GM19351 (cell line): ENCODE measurements around the gene FUT8.
A peak's percentile ranks its signal among the peaks of the same experiment; 100 is the strongest.
"Not testable (repeated sequence)": the region's sequence is repeated elsewhere in the genome, so short reads cannot be mapped to it uniquely, and the experiment has no call there.

ENCODE experiments used
- ATAC-seq: cut with Tn5 transposase; IDR thresholded peaks from one replicate; pipeline ENCODE4 v1.9.1; 2021; ENCODE audit warnings: mild to moderate bottlenecking, moderate library complexity; ENCODE audit not compliant: unreplicated experiment

The FUT8 gene

GRCh38 chr14:65415613-65416012, 3.1 kb downstream of the FUT8 start:
- ATAC-seq = no peak

- ATAC-seq = no peak
Observed at GRCh38 chr14:65419593-65420252, 7.2 kb downstream of the FUT8 start.

- no peak for ATAC-seq
Observed at GRCh38 chr14:65421201-65421981, 8.9 kb downstream of the FUT8 start.

- ATAC-seq = no peak
Observed at GRCh38 chr14:65422088-65422834, 9.7 kb downstream of the FUT8 start.

- no peak for ATAC-seq
Observed at GRCh38 chr14:65423982-65424381, 11.5 kb downstream of the FUT8 start.

- no peak for ATAC-seq
Observed at GRCh38 chr14:65424531-65424930, 12.0 kb downstream of the FUT8 start.

- peak; percentile 93 for ATAC-seq
Observed at GRCh38 chr14:65425885-65426284, 13.4 kb downstream of the FUT8 start.

GRCh38 chr14:65426902-65427301, 14.4 kb downstream of the FUT8 start:
- not testable (repeated sequence) for ATAC-seq

- no peak for ATAC-seq
Observed at GRCh38 chr14:65428691-65429090, 16.2 kb downstream of the FUT8 start.

GRCh38 chr14:65429757-65430156, 17.2 kb downstream of the FUT8 start:
- ATAC-seq = no peak

GRCh38 chr14:65431245-65431644, 18.7 kb downstream of the FUT8 start:
- no peak for ATAC-seq

- no peak for ATAC-seq
Observed at GRCh38 chr14:65431951-65432350, 19.4 kb downstream of the FUT8 start.

- no peak for ATAC-seq
Observed at GRCh38 chr14:65432361-65432948, 19.9 kb downstream of the FUT8 start.

- ATAC-seq = no peak
Observed at GRCh38 chr14:65433157-65433556, 20.6 kb downstream of the FUT8 start.

GRCh38 chr14:65433646-65434045, 21.1 kb downstream of the FUT8 start:
- no peak for ATAC-seq

- no peak for ATAC-seq
Observed at GRCh38 chr14:65434216-65434850, 21.8 kb downstream of the FUT8 start.

- ATAC-seq = no peak
Observed at GRCh38 chr14:65438266-65438933, 25.9 kb downstream of the FUT8 start.

GRCh38 chr14:65439117-65439516, 26.6 kb downstream of the FUT8 start:
- no peak for ATAC-seq

GRCh38 chr14:65440230-65440629, 27.7 kb downstream of the FUT8 start:
- no peak for ATAC-seq

GRCh38 chr14:65444230-65444629, 31.7 kb downstream of the FUT8 start:
- no peak for ATAC-seq
